Transverse colon (tissue), 4 donors: ENCODE results near the gene WEE1.

Source experiments
- EP300 ChIP-seq: sonication (generic); formaldehyde crosslinking; IDR thresholded peaks from one replicate; pipeline ENCODE4 v1.6.1; 2017; ENCODE audit warnings: antibody characterized with exemption, low read depth
- POLR2A ChIP-seq: fragments of 450-650 bp; IDR thresholded peaks from one replicate; pipeline ENCODE4 v1.6.1; 2016; ENCODE audit warnings: antibody characterized with exemption, mild to moderate bottlenecking, moderate library complexity
- POLR2AphosphoS5 ChIP-seq, 3 donors: sonication (generic); formaldehyde crosslinking; IDR thresholded peaks; one replicate each; pipeline ENCODE4 v1.6.1; 2016; ENCODE audit warnings: antibody characterized with exemption in 3 of 3
- TF ChIP-seq, protein P1 (sequence below), 5 experiments: fragments of 200-600 bp in 3 of 5; fragments of 450-650 bp in 2 of 5; sonication (generic) in 3 of 5; IDR thresholded peaks; 1 replicate in 2 of 5; 2 replicates in 3 of 5; pipeline ENCODE4 v1.5.1; 2016 to 2017; ENCODE audit warnings: antibody characterized with exemption in 5 of 5, inconsistent platforms in 3 of 5, mild to moderate bottlenecking in 2 of 5, moderate library complexity in 1 of 5

DNA sequence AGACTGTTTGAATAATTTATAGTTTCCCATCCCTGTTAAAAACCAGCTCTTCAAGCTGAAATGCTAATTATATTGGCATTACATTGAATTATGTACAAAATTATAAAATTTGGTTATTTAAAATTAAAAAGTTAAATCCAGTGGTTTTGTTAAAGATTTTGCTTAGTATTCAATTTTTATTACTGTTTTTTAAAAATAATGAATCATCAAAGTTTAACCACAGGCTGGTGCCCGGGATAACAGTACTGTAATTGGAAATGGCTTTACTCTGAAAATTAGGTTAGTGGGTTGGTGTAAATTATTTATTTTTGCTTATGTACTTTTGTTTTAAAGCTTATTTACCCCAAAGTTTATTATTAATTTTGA is 45.4 kb upstream of the WEE1 start:
- TF ChIP-seq, protein P1, sequence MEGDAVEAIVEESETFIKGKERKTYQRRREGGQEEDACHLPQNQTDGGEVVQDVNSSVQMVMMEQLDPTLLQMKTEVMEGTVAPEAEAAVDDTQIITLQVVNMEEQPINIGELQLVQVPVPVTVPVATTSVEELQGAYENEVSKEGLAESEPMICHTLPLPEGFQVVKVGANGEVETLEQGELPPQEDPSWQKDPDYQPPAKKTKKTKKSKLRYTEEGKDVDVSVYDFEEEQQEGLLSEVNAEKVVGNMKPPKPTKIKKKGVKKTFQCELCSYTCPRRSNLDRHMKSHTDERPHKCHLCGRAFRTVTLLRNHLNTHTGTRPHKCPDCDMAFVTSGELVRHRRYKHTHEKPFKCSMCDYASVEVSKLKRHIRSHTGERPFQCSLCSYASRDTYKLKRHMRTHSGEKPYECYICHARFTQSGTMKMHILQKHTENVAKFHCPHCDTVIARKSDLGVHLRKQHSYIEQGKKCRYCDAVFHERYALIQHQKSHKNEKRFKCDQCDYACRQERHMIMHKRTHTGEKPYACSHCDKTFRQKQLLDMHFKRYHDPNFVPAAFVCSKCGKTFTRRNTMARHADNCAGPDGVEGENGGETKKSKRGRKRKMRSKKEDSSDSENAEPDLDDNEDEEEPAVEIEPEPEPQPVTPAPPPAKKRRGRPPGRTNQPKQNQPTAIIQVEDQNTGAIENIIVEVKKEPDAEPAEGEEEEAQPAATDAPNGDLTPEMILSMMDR (IDR thresholded peaks at IDR 0.05): no peak
- TF ChIP-seq POLR2AphosphoS5 (IDR thresholded peaks at IDR 0.05) (no peak), POLR2A (no peak), EP300 (no peak)
